Right ventricle myocardium superior (tissue), 1 donor: ENCODE results near the gene IDNK. TPM values are rescaled to one million over a fixed set of nuclear protein-coding genes. Genes with fewer than 3 reads are reported as not detected.
A peak's percentile ranks its signal among the peaks of the same experiment; 100 is the strongest.

Experiments
- ATAC-seq: fragments of 200-7000 bp; cut with Tn5 transposase; one replicate; pipeline ENCODE4 v1.9.1; 2020; ENCODE audit warnings: mild to moderate bottlenecking; ENCODE audit not compliant: poor library complexity
- DNase-seq: peaks from one replicate; pipeline ENCODE4 v3.0.0-alpha.2; 2020
- intact Hi-C: fragments of 100-400 bp; cut with DNase I; formaldehyde crosslinking; loops from one replicate; pipeline ENCODE4 v1.11.2; 2022
- total RNA-seq: library from RNA; stranded (reverse); fragmentation: NEBNext Ultra II Directional; extraction: Animal tissue kit (Norgen Biotek cat#: 25700); gene quantifications from one replicate; pipeline ENCODE4 v1.2.1, GENCODE V29; 2021
- donor health status: DM: no; HTN: yes; CAD: no; lungs with severe emphysema.

The IDNK gene
- total RNA-seq, 1 donor from 2014 or later, result 4.9 TPM

- ATAC-seq (no peak), DNase-seq (no peak)
- intact Hi-C loops, result loop anchor here (10.0 kb wide), 1 partner anchor 286 kb away; no protein-coding TSS in a partner anchor
Observed at GRCh38 chr9:83628540-83628939, 5.6 kb downstream of the IDNK start.

GRCh38 chr9:83629433-83630104 is 6.6 kb downstream of the IDNK start:
- ATAC-seq, result no peak
- no peak for DNase-seq
- intact Hi-C loops, result loop anchor here (10.0 kb wide), 1 partner anchor 285 kb away; no protein-coding TSS in a partner anchor

- ATAC-seq, result peak; percentile 34
- DNase-seq, result no peak
- intact Hi-C loops, result no loop called here
Observed at GRCh38 chr9:83630938-83631457, 8.1 kb downstream of the IDNK start.

- intact Hi-C loops, result no loop called here
- DNase-seq, result no peak
- ATAC-seq, result no peak
Observed at GRCh38 chr9:83633255-83633654, 10.3 kb downstream of the IDNK start.

GRCh38 chr9:83633676-83634075 is 10.7 kb downstream of the IDNK start:
- intact Hi-C loops, result no loop called here
- DNase-seq, result no peak

DNA sequence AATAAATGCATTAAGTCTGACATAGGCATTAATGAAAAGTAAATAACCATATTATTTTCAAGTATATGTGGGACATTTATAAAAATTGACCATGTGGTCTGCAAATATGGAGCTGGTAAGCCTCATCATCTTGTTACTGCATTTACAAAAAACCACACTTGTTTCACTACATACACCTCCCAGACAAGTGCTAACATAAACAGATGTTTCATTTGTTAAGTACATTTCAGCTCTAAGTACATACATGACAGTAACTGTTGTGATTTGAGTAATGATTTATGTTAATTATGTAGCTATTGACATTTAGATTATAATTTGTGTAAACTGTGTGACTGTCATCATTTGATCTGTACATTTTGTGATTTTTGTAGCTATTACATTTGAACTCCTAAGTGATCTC is 13.9 kb downstream of the IDNK start:
- intact Hi-C loops, result no loop called here
- DNase-seq, result no peak
- no peak for ATAC-seq

More at GRCh38 chr9:83633676-83634075, 10.7 kb downstream of the IDNK start:
- ATAC-seq, result no peak

DNA sequence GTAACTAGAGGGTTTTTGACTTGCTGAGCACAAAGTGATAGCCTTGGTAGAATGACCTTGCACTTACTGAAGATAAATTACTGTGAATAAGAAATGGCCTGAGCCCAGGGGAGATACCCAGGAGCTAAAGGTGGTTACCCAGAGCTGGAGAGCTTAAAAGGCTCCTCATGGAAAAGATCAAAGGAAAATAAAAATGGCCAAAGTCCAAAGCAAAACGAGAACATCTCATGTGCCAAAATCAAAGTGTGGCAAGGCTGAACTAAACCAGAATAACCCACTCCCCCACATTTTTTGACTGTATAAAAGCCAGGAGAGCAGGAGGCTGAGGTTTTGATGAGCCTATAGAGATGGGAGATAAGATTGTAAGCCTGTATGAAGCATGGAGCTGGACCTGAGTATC is 14.4 kb downstream of the IDNK start:
- no peak for ATAC-seq
- intact Hi-C loops, result no loop called here
- no peak for DNase-seq

DNA sequence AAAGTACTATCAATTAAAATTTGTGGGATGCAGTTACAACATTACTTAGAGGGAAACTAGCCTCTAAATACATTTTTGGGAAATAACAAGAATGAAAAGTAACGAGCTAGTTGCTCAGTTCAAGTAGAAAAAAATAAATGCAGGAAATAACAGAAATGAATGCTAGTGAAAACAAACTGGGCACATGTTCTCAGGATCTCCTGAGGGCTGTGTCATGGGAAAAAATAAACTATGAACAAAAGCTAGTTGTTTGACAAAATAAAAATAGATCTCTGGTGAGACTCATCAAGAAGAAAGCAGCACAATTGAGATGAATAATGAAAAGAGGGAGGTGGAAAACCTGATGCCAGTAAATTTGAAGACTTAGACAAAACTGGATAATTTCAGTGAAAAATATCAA is 16.3 kb downstream of the IDNK start:
- no peak for DNase-seq
- intact Hi-C loops, result no loop called here
- ATAC-seq, result no peak

GRCh38 chr9:83642793-83643192 is 19.9 kb downstream of the IDNK start:
- intact Hi-C loops, result loop anchor here (10.0 kb wide), 1 partner anchor 438 kb away; no protein-coding TSS in a partner anchor
- ATAC-seq (no peak), DNase-seq (no peak)

DNA sequence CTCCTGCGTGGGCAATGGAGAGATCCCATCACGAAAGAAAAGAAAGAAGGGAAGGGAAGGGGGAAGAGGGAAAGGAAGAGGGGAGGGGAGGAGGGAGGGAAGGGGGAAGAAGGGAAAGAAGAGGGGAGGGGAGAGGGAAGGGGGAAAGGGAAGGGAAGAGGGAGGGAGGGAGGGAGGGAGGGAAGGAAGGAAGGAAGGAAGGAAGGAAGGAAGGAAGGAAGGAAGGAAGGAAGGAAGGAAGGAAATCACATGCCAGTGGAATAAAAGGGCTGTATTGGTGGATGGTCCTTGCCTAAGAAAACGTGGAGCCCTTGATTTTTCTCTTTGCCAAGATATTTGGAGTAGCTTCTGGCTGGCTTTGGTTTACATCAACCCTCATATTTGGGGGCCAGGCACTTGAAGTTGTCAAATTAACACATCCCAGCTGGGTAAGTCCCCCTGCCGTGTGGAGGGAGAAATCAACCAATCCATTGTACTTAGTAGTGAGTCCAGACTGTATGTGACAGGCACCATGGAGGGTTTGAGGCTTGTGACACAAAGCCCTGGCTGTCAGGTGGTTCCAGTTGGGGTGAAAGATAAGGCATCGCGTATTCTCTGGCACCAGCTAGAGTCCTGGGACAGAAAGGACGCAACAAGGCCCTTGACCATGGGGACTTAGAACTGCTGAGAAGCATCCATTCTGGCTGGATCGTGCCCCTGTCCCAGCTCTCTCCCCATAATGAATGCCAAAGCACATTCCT is 23.7 kb downstream of the IDNK start:
- no peak for DNase-seq
- intact Hi-C loops, result loop anchor here (10.0 kb wide), 1 partner anchor 442 kb away; no protein-coding TSS in a partner anchor
- no peak for ATAC-seq

DNA sequence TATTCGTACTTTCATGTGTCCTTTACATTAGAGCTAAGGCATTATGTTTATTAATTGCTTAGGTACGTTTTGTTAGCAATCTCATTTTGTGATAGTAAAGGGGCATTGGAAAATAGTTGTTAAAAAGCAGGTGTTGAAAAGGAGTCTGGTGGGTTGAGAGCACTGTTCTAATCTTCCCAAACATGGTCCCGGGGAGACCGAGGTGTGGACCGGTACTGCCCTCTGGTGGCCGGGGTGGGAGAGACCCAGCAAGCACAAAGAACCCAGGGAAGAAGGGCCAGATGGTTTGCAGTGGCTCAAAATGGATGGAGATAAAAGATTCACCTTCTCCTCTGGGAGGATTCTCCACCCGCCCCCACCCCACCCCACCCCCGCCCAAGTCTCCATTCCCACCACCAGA is 26.1 kb downstream of the IDNK start:
- intact Hi-C loops, result loop anchor here (10.0 kb wide), 1 partner anchor 444 kb away; no protein-coding TSS in a partner anchor
- peak; percentile 85 for ATAC-seq
- DNase-seq, result peak; percentile 77

GRCh38 chr9:83649515-83649914 is 26.6 kb downstream of the IDNK start:
- intact Hi-C loops, result loop anchor here (10.0 kb wide), 1 partner anchor 445 kb away; no protein-coding TSS in a partner anchor
- DNase-seq, result no peak
- ATAC-seq, result peak; percentile 58

DNA sequence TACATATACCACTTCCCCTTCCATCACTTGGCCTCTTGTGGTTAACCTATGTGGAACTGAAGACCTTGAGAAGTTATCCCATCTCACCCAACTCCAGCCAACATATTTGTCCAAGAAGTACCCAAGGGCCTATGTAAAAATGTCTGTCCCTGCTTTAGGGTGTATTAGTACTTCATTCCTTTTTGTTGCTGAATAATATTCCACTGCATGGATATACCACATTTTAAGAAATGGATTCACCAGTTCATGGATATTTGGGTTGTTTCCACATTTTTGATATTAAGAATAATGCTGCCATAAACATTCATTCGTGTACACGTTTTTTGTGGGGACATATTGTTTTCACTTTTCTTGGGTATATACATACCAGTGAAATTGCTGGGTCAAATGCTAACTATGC is 28.6 kb downstream of the IDNK start:
- DNase-seq (no peak), ATAC-seq (no peak)
- intact Hi-C loops, result no loop called here

- intact Hi-C loops, result no loop called here
Observed at GRCh38 chr9:83652433-83652832, 29.5 kb downstream of the IDNK start.

GRCh38 chr9:83655433-83655832 is 32.5 kb downstream of the IDNK start:
- ATAC-seq (peak; percentile 29), DNase-seq (no peak)
- intact Hi-C loops, result no loop called here

More at GRCh38 chr9:83652433-83652832, 29.5 kb downstream of the IDNK start:
- no peak for DNase-seq
- ATAC-seq, result no peak

DNA sequence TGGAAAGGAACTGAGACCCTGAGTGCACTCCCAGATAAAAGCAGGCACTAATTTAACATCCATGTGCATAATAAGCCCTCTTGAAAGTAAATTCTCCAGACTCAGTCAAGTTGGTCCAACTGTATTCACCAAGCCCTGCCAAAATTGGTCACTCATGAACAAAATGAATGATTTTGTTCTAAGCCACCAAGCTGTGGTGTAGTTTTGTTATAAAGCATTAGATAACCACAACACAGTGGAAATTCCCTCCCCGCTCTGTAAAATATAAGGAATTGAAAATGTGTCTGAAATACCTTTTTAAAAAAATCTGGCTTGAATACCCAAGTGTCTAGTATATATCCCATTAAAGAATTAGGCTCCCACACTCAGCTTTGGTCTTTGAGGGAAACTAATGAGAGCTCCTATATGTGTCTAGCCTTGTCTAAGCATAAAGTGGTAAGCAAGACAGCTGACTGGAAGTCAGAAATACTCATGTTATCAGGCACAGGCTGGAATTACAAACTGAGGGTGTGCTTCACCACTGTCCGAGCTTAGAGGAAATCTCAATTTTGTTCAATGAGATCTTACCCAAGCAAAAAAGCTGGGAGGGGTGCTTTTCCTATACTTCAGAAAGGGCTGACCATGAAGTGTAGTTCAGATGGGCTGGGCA is 33.2 kb downstream of the IDNK start:
- DNase-seq (no peak), ATAC-seq (no peak)
- intact Hi-C loops, result no loop called here

DNA sequence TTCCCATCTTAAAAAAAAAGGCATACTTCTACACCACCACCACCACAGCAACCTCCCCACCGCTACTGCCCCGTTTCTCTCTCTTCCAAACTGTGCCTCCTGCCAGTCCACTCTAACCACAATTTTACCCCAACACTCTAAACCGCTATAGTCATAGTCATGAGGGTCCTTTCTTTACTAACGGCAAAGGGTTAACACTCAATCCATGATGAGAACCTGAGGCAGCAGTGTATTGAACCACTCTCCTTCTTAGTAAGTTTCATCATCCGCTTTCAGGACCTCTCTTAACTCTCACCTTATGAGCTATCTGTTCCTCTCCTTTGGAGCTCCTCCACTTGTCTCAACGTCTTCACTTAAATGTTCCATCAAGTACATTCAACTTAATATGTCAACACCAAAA is 34.0 kb downstream of the IDNK start:
- intact Hi-C loops, result no loop called here
- ATAC-seq (no peak), DNase-seq (no peak)

DNA sequence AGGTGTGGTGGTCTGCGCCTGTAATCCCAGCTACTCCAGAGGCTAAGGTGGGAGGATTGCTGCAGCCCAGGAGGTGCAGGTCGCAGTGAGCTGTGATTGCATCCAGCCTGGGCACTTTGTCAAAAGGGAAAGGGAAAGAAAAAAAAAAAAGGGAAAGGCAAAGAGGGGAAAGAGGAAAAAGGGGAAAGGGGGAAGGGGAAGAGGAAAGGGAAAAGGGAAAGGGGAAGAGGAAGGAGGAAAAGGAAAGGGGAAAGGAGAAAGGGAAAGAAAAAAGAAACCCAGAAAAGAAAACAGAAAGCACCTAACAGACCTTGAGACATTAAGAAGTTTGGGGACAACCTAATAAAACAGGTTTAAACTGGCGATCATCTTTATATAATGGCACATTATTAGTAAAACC is 40.0 kb downstream of the IDNK start:
- DNase-seq, result no peak
- intact Hi-C loops, result no loop called here
- no peak for ATAC-seq

DNA sequence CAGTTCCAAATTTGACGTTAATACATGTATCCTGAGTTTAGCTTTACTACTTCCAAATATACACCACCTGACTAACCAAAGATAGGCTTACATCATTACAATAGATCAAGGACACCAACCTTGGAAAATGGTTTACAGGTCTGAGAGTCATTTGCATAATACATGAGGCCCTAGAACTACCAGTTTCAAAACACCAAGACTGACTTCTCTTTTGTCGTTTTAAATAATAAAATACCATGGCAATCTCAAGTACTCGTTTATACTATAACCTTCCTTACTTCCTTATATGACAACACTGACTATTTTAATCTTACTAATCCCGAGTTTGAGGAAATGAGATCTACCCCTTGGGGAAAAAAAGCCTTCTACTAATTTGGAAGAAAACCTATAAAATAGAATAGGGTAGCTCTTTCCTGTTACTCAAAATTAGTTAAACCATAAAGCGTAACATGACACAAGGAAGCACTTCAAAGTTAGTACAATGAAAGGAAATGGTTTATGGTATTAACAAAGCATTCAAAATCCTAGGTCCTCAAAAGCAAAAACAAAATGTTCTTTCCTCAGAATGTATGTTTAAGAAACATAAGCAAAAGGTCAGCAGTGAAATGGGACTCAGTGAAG is 42.7 kb downstream of the IDNK start:
- DNase-seq, result no peak
- no peak for ATAC-seq
- intact Hi-C loops, result no loop called here
